ENCODE data around the gene S1PR3. TPM values are rescaled to one million over a fixed set of nuclear protein-coding genes. Genes with fewer than 3 reads are reported as not detected.

S1PR3 gene
- total and polyA plus RNA-seq, 2 donors (not counting 3 experiments of a cell fraction or from before 2014, with no cell fraction given), result 12.5 to 25.8 TPM

GRCh38 chr9:88990041-88990728 is 1.1 kb upstream of the S1PR3 start:
- Histone ChIP-seq H4K20me1 (replicated peaks; ENCODE audit: control insufficient read depth, extremely low read depth, insufficient read depth, low read length) (no peaks in the 10 kb centered on the region), H3K9me1 (replicated peaks; ENCODE audit: control insufficient read depth, extremely low read depth, insufficient read depth, low read length) (no peaks in the 10 kb centered on the region), H3K4me2 (ENCODE audit: insufficient read depth, low read length) (no peak overlapping the region), H3K27ac (ENCODE audit: insufficient read depth, low read depth, low read length) (no peak overlapping the region), H3K36me3 (ENCODE audit: control insufficient read depth in 2 of 2, extremely low read depth in 1 of 2, insufficient read depth in 2 of 2, low read length in 2 of 2) (no peaks in the 10 kb centered on the region), H3K4me3 (replicated peaks in 1 of 3; ENCODE audit: insufficient read depth in 1 of 3, low read depth in 1 of 3, low read length in 3 of 3) (no peak overlapping the region), H3K79me2 (ENCODE audit: control insufficient read depth, insufficient read depth, low read length) (peaks cover 39% of the 10 kb centered on the region), H2AFZ (ENCODE audit: low read depth, low read length) (no peak overlapping the region), H3K9ac (replicated peaks; ENCODE audit: extremely low read depth, insufficient read depth, low read length) (no peak overlapping the region), H3K27me3 (ENCODE audit: control insufficient read depth in 2 of 2, insufficient read depth in 2 of 2, low read length in 2 of 2) (peaks cover 0 to 2% of the 10 kb centered on the region in 2 experiments), H3K4me1 (ENCODE audit: control insufficient read depth, extremely low read depth, insufficient read depth, low read length) (peaks cover 36% of the 10 kb centered on the region), H3K9me3 (replicated peaks; ENCODE audit: control insufficient read depth, insufficient read depth, low read length) (no peaks in the 10 kb centered on the region)
- TF ChIP-seq FOS (IDR thresholded peaks at IDR 0.05; ENCODE audit: borderline replicate concordance, insufficient read depth, low read length) (no peak), POLR2A (IDR thresholded peaks at IDR 0.05; ENCODE audit: low read depth, low read length) (no peak), GATA2 (IDR thresholded peaks at IDR 0.05; ENCODE audit: insufficient read depth, insufficient read length, low read depth, low read length) (no peak), MYC (IDR thresholded peaks at IDR 0.05; ENCODE audit: low read depth, low read length) (no peak), EZH2 (IDR thresholded peaks at IDR 0.05; ENCODE audit: borderline replicate concordance, low read depth, low read length, severe bottlenecking) (no peak)
- ChIA-PET CTCF (interaction anchor here (4.5 kb wide), 1 partner anchor 329 kb away, joined by 24 read pairs; no protein-coding TSS in a partner anchor), POLR2A (no interaction called here)
- no peak for DNase-seq (ENCODE audit: low read depth, low spot score)
- dilution Hi-C loops (cut with MboI; ENCODE audit: extremely low pct_ligation_motif_present, low sequenced_read_pairs), result no loop called here
- intact Hi-C loops (cut with micrococcal nuclease), result loop anchor here (5.0 kb wide), 2 partner anchors 43 to 603 kb away; partner anchors contain the start of gene SPIN1
- FAIRE-seq, result no peak
- no TSS peak for BruUV-seq (replicated peaks)

- ChIA-PET CTCF (interaction anchor here (1.0 to 4.5 kb wide), 2 partner anchors 38 to 330 kb away, joined by 3 to 24 read pairs; no protein-coding TSS in a partner anchor), POLR2A (no interaction called here)
- H3K9ac ChIP-seq (replicated peaks; ENCODE audit: extremely low read depth, insufficient read depth, low read length), result peak overlapping the region; percentile 48
- H2AFZ ChIP-seq (ENCODE audit: low read depth, low read length), result peak overlapping the region; percentile 84
- no peaks in the 10 kb centered on the region for H3K27me3 ChIP-seq (ENCODE audit: control insufficient read depth in 2 of 2, insufficient read depth in 2 of 2, low read length in 2 of 2)
- no TSS peak for BruUV-seq (replicated peaks)
- peak overlapping the region; percentile 39 to 57 (median 52) for H3K4me3 ChIP-seq (replicated peaks in 1 of 3; ENCODE audit: insufficient read depth in 1 of 3, low read depth in 1 of 3, low read length in 3 of 3)
- no peak for TF ChIP-seq MYC (IDR thresholded peaks at IDR 0.05; ENCODE audit: low read depth, low read length)
- no peak for TF ChIP-seq EZH2 (IDR thresholded peaks at IDR 0.05; ENCODE audit: borderline replicate concordance, low read depth, low read length, severe bottlenecking)
- TF ChIP-seq POLR2AphosphoS5 (IDR thresholded peaks at IDR 0.05; ENCODE audit: insufficient read depth, low read depth, low read length), result no peak
- no peak for TF ChIP-seq GATA2 (IDR thresholded peaks at IDR 0.05; ENCODE audit: insufficient read depth, insufficient read length, low read depth, low read length)
- no peak for TF ChIP-seq FOS (IDR thresholded peaks at IDR 0.05; ENCODE audit: borderline replicate concordance, insufficient read depth, low read length)
- TF ChIP-seq JUN (IDR thresholded peaks at IDR 0.05; ENCODE audit: borderline replicate concordance, insufficient read depth, insufficient read length, low read depth), result no peak
- TF ChIP-seq CTCF (IDR thresholded peaks at IDR 0.05; ENCODE audit: extremely low read depth in 1 of 2, insufficient read depth in 1 of 2, low read depth in 1 of 2, low read length in 2 of 2), result peak in 1 of 2 donors; percentile 36
- no peak for TF ChIP-seq MAX (IDR thresholded peaks at IDR 0.05; ENCODE audit: insufficient read depth, insufficient read length)
- H3K4me1 ChIP-seq (ENCODE audit: control insufficient read depth, extremely low read depth, insufficient read depth, low read length), result peaks cover 37% of the 10 kb centered on the region
- no peaks in the 10 kb centered on the region for H3K9me1 ChIP-seq (replicated peaks; ENCODE audit: control insufficient read depth, extremely low read depth, insufficient read depth, low read length)
- peaks cover 44% of the 10 kb centered on the region for H3K79me2 ChIP-seq (ENCODE audit: control insufficient read depth, insufficient read depth, low read length)
- no peak for FAIRE-seq
- peak; percentile 41 for DNase-seq (ENCODE audit: low read depth, low spot score)
- dilution Hi-C loops (cut with MboI; ENCODE audit: extremely low pct_ligation_motif_present, low sequenced_read_pairs) (no loop called here), intact Hi-C loops (cut with micrococcal nuclease) (loop anchor here (1.0 to 5.0 kb wide), 4 partner anchors 43 to 603 kb away; partner anchors contain the start of gene SPIN1)
- no peak overlapping the region for H3K27ac ChIP-seq (ENCODE audit: insufficient read depth, low read depth, low read length)
- no peaks in the 10 kb centered on the region for H4K20me1 ChIP-seq (replicated peaks; ENCODE audit: control insufficient read depth, extremely low read depth, insufficient read depth, low read length)
- H3K36me3 ChIP-seq (ENCODE audit: control insufficient read depth in 2 of 2, extremely low read depth in 1 of 2, insufficient read depth in 2 of 2, low read length in 2 of 2), result no peaks in the 10 kb centered on the region
- no peaks in the 10 kb centered on the region for H3K9me3 ChIP-seq (replicated peaks; ENCODE audit: control insufficient read depth, insufficient read depth, low read length)
- H3K4me2 ChIP-seq (ENCODE audit: insufficient read depth, low read length), result peak overlapping the region; percentile 88
Measured at GRCh38 chr9:88990729-88991065, 571 bp upstream of the S1PR3 start.

Data from endothelial cell of umbilical vein (primary cell).